Measurements from ENCODE around the gene SLC6A2. TPM values are rescaled to one million over a fixed set of nuclear protein-coding genes. Genes with fewer than 3 reads are reported as not detected.

The SLC6A2 gene
- total RNA-seq, 4 donors from 2014 or later: 0.51 to 2.1 (median 1.0) TPM; not detected in 1

DNA sequence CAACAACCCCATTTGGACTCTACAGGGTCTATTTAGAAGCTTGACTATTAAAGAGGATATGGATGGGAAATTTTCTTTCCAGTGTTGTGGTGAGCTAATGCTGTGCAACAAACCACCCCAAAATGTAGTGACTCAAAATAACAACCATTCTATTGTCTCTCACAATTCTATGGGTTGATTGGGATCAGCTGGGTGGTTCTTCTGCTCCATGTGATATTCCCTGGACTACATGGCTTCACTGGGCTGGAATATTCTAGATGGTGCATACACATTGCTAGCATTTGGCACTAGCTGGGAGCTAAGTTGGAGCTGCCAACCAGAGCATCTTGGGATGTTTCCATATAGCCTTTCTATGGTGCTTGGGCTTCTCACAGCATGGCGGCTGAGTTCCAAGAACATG lies 30.2 kb downstream of the SLC6A2 start:
- DNase-seq: no peak
- no peak overlapping the region for H3K27ac ChIP-seq
- TF ChIP-seq POLR2A (IDR thresholded peaks at IDR 0.05): no peak
- TF ChIP-seq, protein P1, sequence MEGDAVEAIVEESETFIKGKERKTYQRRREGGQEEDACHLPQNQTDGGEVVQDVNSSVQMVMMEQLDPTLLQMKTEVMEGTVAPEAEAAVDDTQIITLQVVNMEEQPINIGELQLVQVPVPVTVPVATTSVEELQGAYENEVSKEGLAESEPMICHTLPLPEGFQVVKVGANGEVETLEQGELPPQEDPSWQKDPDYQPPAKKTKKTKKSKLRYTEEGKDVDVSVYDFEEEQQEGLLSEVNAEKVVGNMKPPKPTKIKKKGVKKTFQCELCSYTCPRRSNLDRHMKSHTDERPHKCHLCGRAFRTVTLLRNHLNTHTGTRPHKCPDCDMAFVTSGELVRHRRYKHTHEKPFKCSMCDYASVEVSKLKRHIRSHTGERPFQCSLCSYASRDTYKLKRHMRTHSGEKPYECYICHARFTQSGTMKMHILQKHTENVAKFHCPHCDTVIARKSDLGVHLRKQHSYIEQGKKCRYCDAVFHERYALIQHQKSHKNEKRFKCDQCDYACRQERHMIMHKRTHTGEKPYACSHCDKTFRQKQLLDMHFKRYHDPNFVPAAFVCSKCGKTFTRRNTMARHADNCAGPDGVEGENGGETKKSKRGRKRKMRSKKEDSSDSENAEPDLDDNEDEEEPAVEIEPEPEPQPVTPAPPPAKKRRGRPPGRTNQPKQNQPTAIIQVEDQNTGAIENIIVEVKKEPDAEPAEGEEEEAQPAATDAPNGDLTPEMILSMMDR (IDR thresholded peaks at IDR 0.05): no peak
- intact Hi-C loops (cut with DNase I; ENCODE audit: low total_unique reads): no loop called here
- no peaks in the 10 kb centered on the region for H3K27me3 ChIP-seq
- H3K9me3 ChIP-seq: no peaks in the 10 kb centered on the region
- no peaks in the 10 kb centered on the region for H3K36me3 ChIP-seq
- H3K4me1 ChIP-seq: no peaks in the 10 kb centered on the region
- H3K4me3 ChIP-seq: no peak overlapping the region

DNA sequence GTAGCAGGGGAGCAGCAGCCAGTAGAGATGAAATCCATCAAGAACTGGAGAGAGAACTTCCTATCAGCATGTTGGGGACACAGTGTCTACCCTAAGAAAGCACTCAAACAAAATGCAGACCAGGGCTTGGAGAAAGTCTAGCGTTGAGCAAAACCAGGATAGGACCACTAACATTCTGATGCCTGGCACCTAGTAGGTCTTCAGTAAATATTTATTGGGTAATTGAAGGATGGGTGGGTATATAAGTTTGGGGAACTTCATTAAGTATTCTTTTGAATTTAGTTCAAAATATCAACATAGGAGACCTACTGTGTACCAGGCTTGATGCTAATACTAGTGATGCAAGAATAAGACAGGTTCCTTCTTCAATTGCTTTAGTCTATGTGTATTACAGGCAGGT lies 30.9 kb downstream of the SLC6A2 start:
- Histone ChIP-seq H3K27ac (no peak overlapping the region), H3K4me3 (no peak overlapping the region), H3K9me3 (no peaks in the 10 kb centered on the region), H3K4me1 (no peaks in the 10 kb centered on the region), H3K27me3 (no peaks in the 10 kb centered on the region), H3K36me3 (no peaks in the 10 kb centered on the region)
- DNase-seq: no peak
- TF ChIP-seq POLR2A (IDR thresholded peaks at IDR 0.05): no peak
- intact Hi-C loops (cut with DNase I; ENCODE audit: low total_unique reads): no loop called here

DNA sequence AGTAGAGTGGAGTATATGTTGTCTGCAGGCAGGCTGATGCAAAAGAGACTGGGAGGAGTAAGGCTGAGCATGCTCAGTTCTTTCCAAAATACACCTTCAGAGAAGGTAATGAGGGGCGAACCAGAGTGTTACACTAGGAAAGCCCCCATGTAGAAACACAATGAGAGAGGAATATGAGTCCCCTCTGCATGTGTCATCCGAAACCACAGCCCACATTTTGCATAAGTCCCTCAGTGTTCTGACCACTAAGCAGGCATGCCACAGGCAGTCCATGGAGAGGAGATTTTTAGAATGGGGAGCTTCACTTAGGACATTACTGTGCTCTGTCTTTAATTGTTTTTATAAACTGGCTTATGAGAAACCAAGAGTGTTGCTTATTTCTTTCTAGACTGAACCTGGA lies 32.0 kb downstream of the SLC6A2 start:
- no peaks in the 10 kb centered on the region for H3K4me1 ChIP-seq
- TF ChIP-seq, protein P1 (IDR thresholded peaks at IDR 0.05): no peak
- TF ChIP-seq POLR2A (IDR thresholded peaks at IDR 0.05): no peak
- H3K27ac ChIP-seq: no peak overlapping the region
- no peaks in the 10 kb centered on the region for H3K36me3 ChIP-seq
- intact Hi-C loops (cut with DNase I; ENCODE audit: low total_unique reads): no loop called here
- no peaks in the 10 kb centered on the region for H3K27me3 ChIP-seq
- no peaks in the 10 kb centered on the region for H3K9me3 ChIP-seq
- no peak for DNase-seq
- no peak overlapping the region for H3K4me3 ChIP-seq

DNA sequence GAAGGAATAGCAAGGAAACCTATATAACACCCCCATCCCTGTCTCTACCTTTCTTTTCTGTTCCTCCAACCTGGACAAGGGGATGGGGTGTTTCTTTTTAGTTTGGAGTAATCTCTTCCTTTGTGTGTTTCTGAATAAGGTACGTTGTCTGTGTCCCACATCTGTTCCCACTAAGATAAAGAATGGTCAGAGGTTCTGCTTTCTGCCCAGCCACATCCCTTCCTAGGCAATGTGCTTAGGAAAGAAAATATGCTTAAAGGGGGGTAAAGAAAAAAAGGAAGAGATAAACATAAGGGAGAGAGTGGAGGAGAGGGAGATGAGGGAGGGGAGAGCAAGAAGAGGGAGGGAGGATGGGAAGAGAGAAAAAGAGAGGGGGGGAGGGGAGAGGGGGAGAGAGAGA lies 35.1 kb downstream of the SLC6A2 start:
- DNase-seq: no peak
- Histone ChIP-seq H3K27me3 (no peaks in the 10 kb centered on the region), H3K36me3 (no peaks in the 10 kb centered on the region), H3K9me3 (no peaks in the 10 kb centered on the region), H3K4me3 (no peak overlapping the region), H3K4me1 (no peaks in the 10 kb centered on the region), H3K27ac (no peak overlapping the region)
- intact Hi-C loops (cut with DNase I; ENCODE audit: low total_unique reads): no loop called here
- no peak for TF ChIP-seq POLR2A (IDR thresholded peaks at IDR 0.05)
- TF ChIP-seq, protein P1 (IDR thresholded peaks at IDR 0.05): no peak

DNA sequence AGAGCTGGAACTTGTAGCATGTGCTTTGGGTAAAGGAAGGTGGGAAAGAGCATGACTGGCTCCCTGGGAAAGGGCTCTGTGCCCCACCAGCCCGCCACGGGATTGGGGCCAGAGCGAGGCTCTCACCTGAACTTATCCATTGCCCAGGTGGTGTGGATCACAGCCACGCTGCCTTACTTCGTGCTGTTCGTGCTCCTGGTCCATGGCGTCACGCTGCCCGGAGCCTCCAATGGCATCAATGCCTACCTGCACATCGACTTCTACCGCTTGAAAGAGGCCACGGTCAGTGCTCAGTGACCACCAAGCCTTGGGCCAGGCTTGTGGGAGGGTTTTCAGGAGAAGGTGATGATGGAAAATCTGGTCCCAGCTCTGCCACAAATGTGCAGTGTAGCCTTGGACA lies 36.0 kb downstream of the SLC6A2 start:
- intact Hi-C loops (cut with DNase I; ENCODE audit: low total_unique reads): no loop called here
- H3K27me3 ChIP-seq: no peaks in the 10 kb centered on the region
- no peak overlapping the region for H3K27ac ChIP-seq
- TF ChIP-seq, protein P1 (IDR thresholded peaks at IDR 0.05): no peak
- TF ChIP-seq POLR2A (IDR thresholded peaks at IDR 0.05): no peak
- H3K4me1 ChIP-seq: no peaks in the 10 kb centered on the region
- no peaks in the 10 kb centered on the region for H3K36me3 ChIP-seq
- H3K9me3 ChIP-seq: no peaks in the 10 kb centered on the region
- DNase-seq: no peak
- no peak overlapping the region for H3K4me3 ChIP-seq

DNA sequence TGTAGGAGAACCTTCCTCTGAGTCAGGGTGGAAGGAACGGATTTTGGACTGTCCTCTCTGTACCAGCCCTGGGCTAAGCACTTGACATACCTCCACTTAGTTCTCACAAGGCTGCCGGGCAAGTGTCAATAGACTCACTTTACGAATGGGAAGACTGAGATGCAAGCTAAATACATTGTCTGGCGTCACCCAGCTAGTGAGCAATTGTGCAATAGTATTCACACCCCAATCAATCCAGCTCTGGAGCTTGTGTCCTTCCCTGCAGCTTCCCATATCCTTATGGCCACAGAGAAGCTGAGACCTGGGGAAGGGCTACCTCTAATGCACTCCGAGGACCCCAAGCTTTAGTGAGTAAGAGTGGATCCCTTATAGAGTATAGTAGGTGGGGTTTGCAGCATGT lies 39.8 kb downstream of the SLC6A2 start:
- Histone ChIP-seq H3K4me3 (no peak overlapping the region), H3K4me1 (no peaks in the 10 kb centered on the region), H3K36me3 (no peaks in the 10 kb centered on the region), H3K9me3 (no peaks in the 10 kb centered on the region), H3K27me3 (no peaks in the 10 kb centered on the region), H3K27ac (no peak overlapping the region)
- DNase-seq: no peak
- TF ChIP-seq POLR2A (IDR thresholded peaks at IDR 0.05): no peak
- intact Hi-C loops (cut with DNase I; ENCODE audit: low total_unique reads): no loop called here

All from uterus (tissue), 4 donors.